ENCODE results near the gene FHOD3. TPM values are rescaled to one million over a fixed set of nuclear protein-coding genes. Genes with fewer than 3 reads are reported as not detected.

FHOD3 gene
- total and polyA plus RNA-seq, 2 of the 8 experiments (the other 6 are each of a cell fraction or from before 2014, with no cell fraction given) = 9.7 to 10.5 TPM

GRCh38 chr18:36392164-36392978, 94.9 kb downstream of the FHOD3 start:
- Histone ChIP-seq H3K9ac (replicated peaks in 1 of 4; ENCODE audit: extremely low read depth in 1 of 4, low read depth in 3 of 4, low read length in 3 of 4) (no peak overlapping the region), H3K27me3 (replicated peaks in 1 of 4; ENCODE audit: control insufficient read depth in 3 of 4, extremely low read depth in 1 of 4, insufficient read depth in 3 of 4, low read length in 3 of 4) (no peaks in the 10 kb centered on the region), H3K23me2 (ENCODE audit: low read depth, low read length) (no peaks in the 10 kb centered on the region), H2BK12ac (ENCODE audit: low read depth, low read length) (no peak overlapping the region), H3K18ac (ENCODE audit: extremely low read depth, low read length) (no peak overlapping the region), H4K91ac (replicated peaks; ENCODE audit: insufficient read length, low read length) (no peak overlapping the region), H3K4me2 (ENCODE audit: insufficient read depth in 1 of 2, low read depth in 2 of 2, low read length in 2 of 2) (no peak overlapping the region), H3K36me3 (ENCODE audit: control insufficient read depth in 2 of 4, insufficient read depth in 4 of 4, low read length in 3 of 4) (no peaks in the 10 kb centered on the region), H4K5ac (ENCODE audit: insufficient read length, low read depth, low read length) (no peak overlapping the region), H3K14ac (ENCODE audit: insufficient read length) (no peak overlapping the region), H3K56ac (replicated peaks; ENCODE audit: insufficient read length, low read depth, low read length) (no peak overlapping the region), H2AK5ac (ENCODE audit: low read depth, low read length) (no peak overlapping the region), H2BK15ac (ENCODE audit: low read length) (no peak overlapping the region), H4K20me1 (replicated peaks in 1 of 2; ENCODE audit: control insufficient read depth in 1 of 2, insufficient read depth in 2 of 2, low read length in 2 of 2) (no peaks in the 10 kb centered on the region), H3K4me3 (ENCODE audit: extremely low read depth in 1 of 4, insufficient read depth in 2 of 4, low read depth in 3 of 4, low read length in 4 of 4) (no peak overlapping the region), H3K79me1 (ENCODE audit: low read depth, low read length) (no peaks in the 10 kb centered on the region), H2AFZ (ENCODE audit: low read length) (no peak overlapping the region), H2BK20ac (ENCODE audit: low read length) (no peak overlapping the region), H2BK120ac (replicated peaks; ENCODE audit: low read depth, low read length) (no peak overlapping the region), H3K23ac (ENCODE audit: insufficient read length) (no peak overlapping the region), H2BK5ac (ENCODE audit: low read depth, low read length) (no peak overlapping the region), H4K8ac (ENCODE audit: extremely low read depth, insufficient read depth, low read length) (no peak overlapping the region), H3K27ac (ENCODE audit: low read depth, low read length) (no peak overlapping the region), H3K4ac (replicated peaks; ENCODE audit: insufficient read length, low read depth, low read length) (no peak overlapping the region), H3K79me2 (ENCODE audit: control insufficient read depth in 1 of 2, insufficient read depth in 2 of 2, low read length in 2 of 2) (no peaks in the 10 kb centered on the region), H3K9me3 (ENCODE audit: insufficient read depth in 2 of 2, low read depth in 1 of 2, low read length in 1 of 2) (peaks cover 2 to 6% of the 10 kb centered on the region in 2 experiments; a peak in 2 of 4 replicates), H3K4me1 (replicated peaks in 1 of 4; ENCODE audit: control insufficient read depth in 3 of 4, insufficient read depth in 4 of 4, low read length in 3 of 4) (peaks cover 0 to 4% (median 0%) of the 10 kb centered on the region in 4 experiments; a peak in 2 of 7 replicates)
- ChIA-PET POLR2A (ENCODE audit: partially characterized antibody) (no interaction called here), CTCF (ENCODE audit: partially characterized antibody) (interaction anchor here (0.8 to 2.1 kb wide), 5 partner anchors 10 to 296 kb away, joined by 3 to 11 read pairs (median 3); no protein-coding TSS in a partner anchor)
- 95% methylated on average over 4 of the region's 4 CpGs; no CpG with 5 or more reads in 1 of the 2 experiments for WGBS, 2 experiments (ENCODE audit: extremely low coverage in 1 of 2, insufficient coverage in 1 of 2, insufficient read length in 1 of 2, insufficient replicate concordance in 2 of 2, low coverage in 1 of 2, low lambda C conversion rate in 2 of 2, missing lambda C conversion rate in 1 of 2)
- FAIRE-seq (no peak), DNase-seq (ENCODE audit: low read depth in 1 of 2, low spot score in 2 of 2) (no peak)
- TF ChIP-seq ATF3 (IDR thresholded peaks at IDR 0.05; ENCODE audit: insufficient read depth, low read depth, low read length) (no peak), SP2 (IDR thresholded peaks at IDR 0.05; ENCODE audit: low read length) (no peak), BACH1 (IDR thresholded peaks at IDR 0.05; ENCODE audit: low read length) (no peak), GTF2F1 (IDR thresholded peaks at IDR 0.05; ENCODE audit: borderline replicate concordance, low read depth, low read length) (no peak), TAF7 (optimal IDR thresholded peaks at IDR 0.05; ENCODE audit: borderline replicate concordance, low read depth, low read length) (no peak), SIX5 (IDR thresholded peaks at IDR 0.05; ENCODE audit: low read depth, low read length) (no peak), CTBP2 (IDR thresholded peaks at IDR 0.05; ENCODE audit: borderline replicate concordance, insufficient read depth, insufficient read length, low read length) (no peak), PHF8 (conservative IDR thresholded peaks at IDR 0.05; ENCODE audit: low read depth, low read length) (no peak), SAP30 (IDR thresholded peaks at IDR 0.05; ENCODE audit: insufficient read depth, insufficient replicate concordance, low read length) (no peak)
- TF ChIP-seq, protein P1, sequence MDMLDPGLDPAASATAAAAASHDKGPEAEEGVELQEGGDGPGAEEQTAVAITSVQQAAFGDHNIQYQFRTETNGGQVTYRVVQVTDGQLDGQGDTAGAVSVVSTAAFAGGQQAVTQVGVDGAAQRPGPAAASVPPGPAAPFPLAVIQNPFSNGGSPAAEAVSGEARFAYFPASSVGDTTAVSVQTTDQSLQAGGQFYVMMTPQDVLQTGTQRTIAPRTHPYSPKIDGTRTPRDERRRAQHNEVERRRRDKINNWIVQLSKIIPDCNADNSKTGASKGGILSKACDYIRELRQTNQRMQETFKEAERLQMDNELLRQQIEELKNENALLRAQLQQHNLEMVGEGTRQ (IDR thresholded peaks at IDR 0.05; ENCODE audit: low read length) = no peak
